DOHH2 (cell line): ENCODE results near the gene CYSRT1.

Experiments
- H3F3A ChIP-seq: fragments of 200-600 bp; sonication (generic), shearing (Covaris generic); 2 replicates; pipeline ENCODE4 v1.6.0; 2016; ENCODE audit warnings: antibody characterized with exemption, mild to moderate bottlenecking; ENCODE audit not compliant: control insufficient read depth, insufficient read depth
- H3K27ac ChIP-seq: fragments of 200-600 bp; sonication (generic); 2 replicates; pipeline ENCODE4 v1.5.1; 2014; ENCODE audit warnings: low read depth, mild to moderate bottlenecking, low read length, moderate library complexity
- H3K27me3 ChIP-seq: fragments of 200-600 bp; sonication (generic); 2 replicates; pipeline ENCODE4 v1.6.1; 2014; ENCODE audit warnings: mild to moderate bottlenecking, low read length, mixed read lengths; ENCODE audit not compliant: control insufficient read depth
- H3K36me3 ChIP-seq: fragments of 200-600 bp; sonication (generic); 2 replicates; pipeline ENCODE4 v1.6.1; 2014; ENCODE audit warnings: mild to moderate bottlenecking, low read length, moderate library complexity, mixed read lengths; ENCODE audit not compliant: control insufficient read depth
- H3K4me1 ChIP-seq: fragments of 200-600 bp; sonication (generic); 2 replicates; pipeline ENCODE4 v1.6.1; 2014; ENCODE audit warnings: mild to moderate bottlenecking, low read length, mixed read lengths; ENCODE audit not compliant: control insufficient read depth
- H3K4me2 ChIP-seq: fragments of 200-600 bp; sonication (generic); 2 replicates; pipeline ENCODE4 v1.6.0; 2014; ENCODE audit warnings: mild to moderate bottlenecking, low read length, moderate library complexity
- H3K4me3 ChIP-seq: fragments of 200-600 bp; sonication (generic); 2 replicates; pipeline ENCODE4 v1.5.1; 2014; ENCODE audit warnings: mild to moderate bottlenecking, low read length, mixed read lengths
- H3K79me2 ChIP-seq: fragments of 200-600 bp; sonication (generic); 2 replicates; pipeline ENCODE4 v1.6.1; 2014; ENCODE audit warnings: mild to moderate bottlenecking, low read length, mixed read lengths; ENCODE audit not compliant: control insufficient read depth
- H3K9me2 ChIP-seq: fragments of 200-600 bp; sonication (generic); replicated peaks from 2 replicates; pipeline ENCODE4 v1.6.1; 2014; ENCODE audit warnings: mild to moderate bottlenecking, low read length, mixed read lengths; ENCODE audit not compliant: control insufficient read depth
- H3K9me3 ChIP-seq: fragments of 200-600 bp; sonication (generic); 2 replicates; pipeline ENCODE4 v1.6.1; 2014; ENCODE audit warnings: antibody characterized with exemption, low read length, mixed read lengths; ENCODE audit not compliant: control insufficient read depth, insufficient read depth
- H4K20me1 ChIP-seq: fragments of 200-600 bp; sonication (generic); 2 replicates; pipeline ENCODE4 v1.6.0; 2014; ENCODE audit warnings: low read depth, mild to moderate bottlenecking, antibody characterized with exemption, low read length, moderate library complexity; ENCODE audit not compliant: control insufficient read depth, insufficient read depth
- EZH2phosphoT487 ChIP-seq: fragments of 200-600 bp; sonication (generic); IDR thresholded peaks from 2 replicates; pipeline ENCODE4 v1.6.1; 2017; ENCODE audit warnings: borderline replicate concordance, mild to moderate bottlenecking, antibody characterized with exemption, low read length, moderate library complexity, mixed read lengths
- TF ChIP-seq, protein P1 (sequence below): fragments of 200-600 bp; sonication (generic); IDR thresholded peaks from one replicate; pipeline ENCODE4 v1.5.1; 2014; ENCODE audit warnings: antibody characterized with exemption, mild to moderate bottlenecking, low read depth, low read length; ENCODE audit not compliant: poor library complexity, severe bottlenecking

The CYSRT1 gene

DNA sequence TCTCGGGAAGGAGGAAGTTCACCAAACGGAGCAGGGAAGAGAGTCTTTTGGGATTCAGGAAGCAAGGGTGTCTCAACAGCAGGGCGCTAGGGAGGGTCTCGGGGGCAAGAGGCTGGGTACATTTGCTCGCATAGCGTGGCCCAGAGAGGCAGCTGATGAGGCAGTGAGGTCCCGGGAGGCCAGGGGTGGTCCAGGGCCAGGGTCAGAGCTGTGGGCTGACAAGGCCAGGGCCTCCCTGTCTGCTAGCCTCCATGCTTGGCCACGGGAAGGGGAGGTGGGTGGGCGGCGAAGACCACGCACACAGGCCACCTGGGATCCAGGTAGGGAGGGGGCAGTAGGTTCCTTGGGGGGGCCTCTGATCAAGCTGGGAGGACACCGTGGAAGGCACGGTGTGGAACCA is 13.4 kb upstream of the CYSRT1 start:
- H3K27me3 ChIP-seq = no peaks in the 10 kb centered on the region
- H3K9me3 ChIP-seq = no peaks in the 10 kb centered on the region
- TF ChIP-seq, protein P1, sequence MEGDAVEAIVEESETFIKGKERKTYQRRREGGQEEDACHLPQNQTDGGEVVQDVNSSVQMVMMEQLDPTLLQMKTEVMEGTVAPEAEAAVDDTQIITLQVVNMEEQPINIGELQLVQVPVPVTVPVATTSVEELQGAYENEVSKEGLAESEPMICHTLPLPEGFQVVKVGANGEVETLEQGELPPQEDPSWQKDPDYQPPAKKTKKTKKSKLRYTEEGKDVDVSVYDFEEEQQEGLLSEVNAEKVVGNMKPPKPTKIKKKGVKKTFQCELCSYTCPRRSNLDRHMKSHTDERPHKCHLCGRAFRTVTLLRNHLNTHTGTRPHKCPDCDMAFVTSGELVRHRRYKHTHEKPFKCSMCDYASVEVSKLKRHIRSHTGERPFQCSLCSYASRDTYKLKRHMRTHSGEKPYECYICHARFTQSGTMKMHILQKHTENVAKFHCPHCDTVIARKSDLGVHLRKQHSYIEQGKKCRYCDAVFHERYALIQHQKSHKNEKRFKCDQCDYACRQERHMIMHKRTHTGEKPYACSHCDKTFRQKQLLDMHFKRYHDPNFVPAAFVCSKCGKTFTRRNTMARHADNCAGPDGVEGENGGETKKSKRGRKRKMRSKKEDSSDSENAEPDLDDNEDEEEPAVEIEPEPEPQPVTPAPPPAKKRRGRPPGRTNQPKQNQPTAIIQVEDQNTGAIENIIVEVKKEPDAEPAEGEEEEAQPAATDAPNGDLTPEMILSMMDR = no peak
- no peak for TF ChIP-seq EZH2phosphoT487
- H3K36me3 ChIP-seq = peaks cover 48% of the 10 kb centered on the region
- H3K4me3 ChIP-seq = no peak overlapping the region
- no peaks in the 10 kb centered on the region for H4K20me1 ChIP-seq
- H3K9me2 ChIP-seq = no peaks in the 10 kb centered on the region
- H3K4me1 ChIP-seq = peaks cover 10% of the 10 kb centered on the region
- H3K27ac ChIP-seq = no peak overlapping the region
- no peaks in the 10 kb centered on the region for H3F3A ChIP-seq
- no peak overlapping the region for H3K4me2 ChIP-seq
- peaks cover 19% of the 10 kb centered on the region for H3K79me2 ChIP-seq

DNA sequence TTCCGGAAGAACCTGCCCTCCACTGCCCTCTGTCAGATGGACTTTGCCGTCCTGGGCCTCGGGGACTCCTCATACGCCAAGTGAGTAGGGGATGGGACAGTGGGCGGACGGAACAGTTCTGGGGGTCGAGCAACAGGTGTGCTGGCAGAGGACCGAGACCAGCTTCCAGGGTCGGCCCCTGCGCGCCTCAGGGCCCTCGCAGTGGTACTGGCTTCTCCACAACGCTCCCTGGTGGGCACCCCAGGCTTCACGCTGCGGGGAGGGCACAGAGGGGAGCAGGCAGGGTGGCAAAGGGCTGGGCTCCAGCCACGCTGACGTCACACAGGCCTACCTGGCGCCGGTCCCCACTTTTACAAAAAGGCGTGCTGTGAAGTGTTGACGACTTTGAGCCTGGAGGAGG is 12.5 kb upstream of the CYSRT1 start:
- Histone ChIP-seq H3K9me2 (no peaks in the 10 kb centered on the region), H3K9me3 (no peaks in the 10 kb centered on the region), H3K79me2 (peaks cover 9% of the 10 kb centered on the region), H3K4me3 (no peak overlapping the region), H3K36me3 (peaks cover 43% of the 10 kb centered on the region), H3K27ac (no peak overlapping the region), H4K20me1 (no peaks in the 10 kb centered on the region), H3K4me2 (no peak overlapping the region), H3K4me1 (no peaks in the 10 kb centered on the region), H3F3A (no peaks in the 10 kb centered on the region), H3K27me3 (no peaks in the 10 kb centered on the region)
- TF ChIP-seq, protein P1 = peak; percentile 14
- TF ChIP-seq EZH2phosphoT487 = no peak

DNA sequence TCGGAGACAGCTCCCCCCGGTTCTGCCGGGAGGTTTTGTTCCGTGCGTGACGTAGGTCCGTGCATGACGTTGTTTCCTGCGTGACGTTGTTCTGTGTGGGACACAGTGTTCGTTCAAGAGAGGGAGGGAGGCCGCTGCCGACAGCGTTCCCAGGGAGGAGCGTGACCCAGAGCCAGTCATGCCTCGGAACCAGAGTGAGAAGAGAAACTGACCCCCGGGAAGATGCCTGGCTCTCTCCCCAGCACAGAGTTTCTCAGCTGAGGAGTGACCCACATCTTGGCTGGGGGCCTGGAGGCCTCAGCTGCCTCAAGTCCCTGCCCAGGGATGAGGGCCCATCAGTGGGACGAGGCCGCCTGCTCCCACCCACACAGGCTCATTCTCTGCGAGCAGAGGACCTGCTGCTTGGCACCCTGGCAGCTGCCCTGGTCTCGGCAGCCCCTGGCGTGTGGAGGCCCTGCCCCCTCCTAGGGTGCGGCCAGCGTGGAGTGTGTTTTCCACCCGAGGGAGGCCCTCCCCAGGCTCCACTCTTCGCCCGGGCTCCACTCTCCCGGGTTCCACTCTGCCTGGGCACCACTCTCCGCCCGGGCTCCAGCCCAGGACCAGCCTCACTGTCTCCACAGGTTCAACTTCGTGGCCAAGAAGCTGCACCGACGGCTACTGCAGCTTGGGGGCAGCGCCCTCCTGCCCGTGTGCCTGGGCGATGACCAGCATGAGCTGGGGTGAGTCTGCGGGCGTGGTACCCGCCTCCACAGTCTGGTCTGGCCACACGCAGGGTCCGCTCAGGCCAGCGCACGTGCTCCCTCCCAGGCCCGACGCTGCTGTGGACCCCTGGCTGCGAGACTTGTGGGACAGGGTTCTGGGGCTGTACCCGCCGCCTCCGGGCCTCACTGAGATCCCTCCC is 11.6 kb upstream of the CYSRT1 start:
- H3K4me3 ChIP-seq = no peak overlapping the region

More for the DNA sequence above, 11.6 kb upstream of the CYSRT1 start:
- Histone ChIP-seq H3K36me3 (peaks cover 43% of the 10 kb centered on the region), H3K79me2 (peaks cover 5% of the 10 kb centered on the region; the same call in 1 of the 2 replicates), H3K27ac (no peak overlapping the region), H3K9me3 (no peaks in the 10 kb centered on the region), H4K20me1 (no peaks in the 10 kb centered on the region), H3K4me1 (no peaks in the 10 kb centered on the region), H3K4me2 (no peak overlapping the region), H3K9me2 (no peaks in the 10 kb centered on the region), H3F3A (no peaks in the 10 kb centered on the region), H3K27me3 (no peaks in the 10 kb centered on the region)
- TF ChIP-seq EZH2phosphoT487 = no peak
- TF ChIP-seq, protein P1 = peak; percentile 22
